MM.1S (cell line): ENCODE results near the gene CLIC1.

Source experiments
- EZH2 ChIP-seq: fragments of 300-600 bp; sonication (generic); optimal IDR thresholded peaks from 2 replicates; pipeline ENCODE3; 2017; ENCODE audit warnings: low read depth, mild to moderate bottlenecking, antibody characterized with exemption, low read length, mixed read lengths
- EZH2phosphoT487 ChIP-seq: fragments of 300-600 bp; sonication (generic); IDR thresholded peaks from 2 replicates; pipeline ENCODE4 v1.6.1; 2018; ENCODE audit warnings: antibody characterized with exemption, low read length
- TF ChIP-seq, protein P1 (sequence below): fragments of 300-600 bp; sonication (generic); IDR thresholded peaks from 2 replicates; pipeline ENCODE4 v1.5.1; 2016; ENCODE audit warnings: antibody characterized with exemption, low read length, mixed read lengths

GRCh38 chr6:31765559-31765909 is 29.2 kb upstream of the CLIC1 start:
- TF ChIP-seq, protein P1, sequence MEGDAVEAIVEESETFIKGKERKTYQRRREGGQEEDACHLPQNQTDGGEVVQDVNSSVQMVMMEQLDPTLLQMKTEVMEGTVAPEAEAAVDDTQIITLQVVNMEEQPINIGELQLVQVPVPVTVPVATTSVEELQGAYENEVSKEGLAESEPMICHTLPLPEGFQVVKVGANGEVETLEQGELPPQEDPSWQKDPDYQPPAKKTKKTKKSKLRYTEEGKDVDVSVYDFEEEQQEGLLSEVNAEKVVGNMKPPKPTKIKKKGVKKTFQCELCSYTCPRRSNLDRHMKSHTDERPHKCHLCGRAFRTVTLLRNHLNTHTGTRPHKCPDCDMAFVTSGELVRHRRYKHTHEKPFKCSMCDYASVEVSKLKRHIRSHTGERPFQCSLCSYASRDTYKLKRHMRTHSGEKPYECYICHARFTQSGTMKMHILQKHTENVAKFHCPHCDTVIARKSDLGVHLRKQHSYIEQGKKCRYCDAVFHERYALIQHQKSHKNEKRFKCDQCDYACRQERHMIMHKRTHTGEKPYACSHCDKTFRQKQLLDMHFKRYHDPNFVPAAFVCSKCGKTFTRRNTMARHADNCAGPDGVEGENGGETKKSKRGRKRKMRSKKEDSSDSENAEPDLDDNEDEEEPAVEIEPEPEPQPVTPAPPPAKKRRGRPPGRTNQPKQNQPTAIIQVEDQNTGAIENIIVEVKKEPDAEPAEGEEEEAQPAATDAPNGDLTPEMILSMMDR: no peak
- TF ChIP-seq EZH2 (no peak), EZH2phosphoT487 (no peak)
